NT2/D1 (cell line): ENCODE data around the gene RARG.

Experiments
- SUZ12 ChIP-seq: IDR thresholded peaks from 2 replicates; pipeline ENCODE4 v1.6.1; 2011; ENCODE audit not compliant: insufficient read length, insufficient read depth; ENCODE audit errors: extremely low read depth
- YY1 ChIP-seq: IDR thresholded peaks from 2 replicates; pipeline ENCODE4 v1.6.1; 2011; ENCODE audit not compliant: insufficient read length, insufficient read depth
- ZNF274 ChIP-seq: IDR thresholded peaks from 2 replicates; pipeline ENCODE4 v1.6.1; 2011; ENCODE audit warnings: mild to moderate bottlenecking, low read depth, low read length

DNA sequence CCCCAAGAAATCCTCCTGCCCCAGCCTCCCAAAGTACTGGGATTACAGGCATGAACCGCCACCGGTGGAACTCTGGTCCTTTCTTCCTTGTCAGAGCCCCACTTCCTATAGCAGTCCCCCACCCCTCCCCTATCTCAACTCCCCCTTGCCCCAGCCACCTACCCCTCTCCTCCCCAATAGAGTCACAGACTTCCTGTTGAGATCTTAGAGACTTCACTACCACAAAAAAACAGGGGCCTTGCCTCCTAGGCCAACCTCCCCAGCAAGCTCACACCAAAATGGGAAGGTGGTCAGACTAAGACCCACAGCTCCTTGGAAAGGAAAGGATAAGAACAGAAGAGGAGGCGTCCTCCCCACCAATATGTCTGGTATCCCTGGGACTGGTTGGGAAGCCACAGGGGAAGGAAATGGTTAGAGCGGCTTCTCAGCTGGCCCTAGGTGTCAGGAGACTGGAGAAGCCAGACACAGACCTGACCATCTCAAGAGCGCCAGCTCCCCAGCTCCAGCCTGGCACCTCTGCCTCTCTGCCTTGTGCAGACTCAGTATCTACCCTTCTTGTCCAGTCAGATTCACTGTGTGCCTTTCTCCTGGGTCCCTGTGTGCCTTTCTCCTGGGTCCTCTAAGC lies 33.4 kb downstream of the RARG start:
- TF ChIP-seq SUZ12 (no peak), YY1 (no peak), ZNF274 (no peak)
